RCC 7860 (cell line): Measurements from ENCODE around the gene SLC25A38.

Experiments
- DNase-seq: peaks from one replicate; pipeline ENCODE4 v3.0.0-alpha.2; 2015; ENCODE audit warnings: low spot score
- FAIRE-seq: peaks from 2 replicates; lab custom pipeline; 2012; peaks lifted over from hg19 to GRCh38; lab: Jason Lieb, UNC

The SLC25A38 gene

GRCh38 chr3:39428745-39429201, 45.6 kb downstream of the SLC25A38 start:
- FAIRE-seq: no peak
- DNase-seq: no peak

- DNase-seq: no peak
- no peak for FAIRE-seq
Measured at GRCh38 chr3:39429466-39429865, 46.3 kb downstream of the SLC25A38 start.

GRCh38 chr3:39432342-39432741, 49.2 kb downstream of the SLC25A38 start:
- FAIRE-seq (no peak), DNase-seq (no peak)

- FAIRE-seq (peak; percentile 78), DNase-seq (peak; percentile 70)
Measured at GRCh38 chr3:39433642-39434041, 50.5 kb downstream of the SLC25A38 start.

- no peak for FAIRE-seq
- no peak for DNase-seq
Measured at GRCh38 chr3:39434574-39434973, 51.4 kb downstream of the SLC25A38 start.

GRCh38 chr3:39435006-39435748, 52.0 kb downstream of the SLC25A38 start:
- FAIRE-seq (no peak), DNase-seq (no peak)

GRCh38 chr3:39438880-39439279, 55.7 kb downstream of the SLC25A38 start:
- no peak for FAIRE-seq
- DNase-seq: no peak

- no peak for FAIRE-seq
- DNase-seq: no peak
Measured at GRCh38 chr3:39440316-39440715, 57.1 kb downstream of the SLC25A38 start.

- DNase-seq: no peak
- no peak for FAIRE-seq
Measured at GRCh38 chr3:39443530-39443929, 60.4 kb downstream of the SLC25A38 start.

- DNase-seq: no peak
- no peak for FAIRE-seq
Measured at GRCh38 chr3:39445927-39446326, 62.8 kb downstream of the SLC25A38 start.

GRCh38 chr3:39446444-39446843, 63.3 kb downstream of the SLC25A38 start:
- FAIRE-seq: no peak

More at GRCh38 chr3:39446444-39446843, 63.3 kb downstream of the SLC25A38 start:
- DNase-seq: no peak
